KMS-11 (cell line): ENCODE results near the gene MAPKAP1.
"Not testable (repeated sequence)": the region's sequence is repeated elsewhere in the genome, so short reads cannot be mapped to it uniquely, and the experiment has no call there.

Source experiments
- H2AFZ ChIP-seq: fragments of 200-600 bp; sonication (generic); 2 replicates; pipeline ENCODE4 v1.6.1; 2016; ENCODE audit warnings: antibody characterized with exemption, mixed run types, low read depth
- H3K27ac ChIP-seq: fragments of 200-600 bp; sonication (generic); 2 replicates; pipeline ENCODE4 v1.6.1; 2016; ENCODE audit warnings: mild to moderate bottlenecking, mixed run types
- H3K27me3 ChIP-seq: fragments of 200-600 bp; sonication (generic); 2 replicates; pipeline ENCODE4 v1.6.1; 2017; ENCODE audit warnings: mild to moderate bottlenecking, low read depth, mixed run types, moderate library complexity; ENCODE audit not compliant: insufficient read depth
- H3K36me3 ChIP-seq: fragments of 200-600 bp; sonication (generic); 2 replicates; pipeline ENCODE4 v1.6.1; 2017; ENCODE audit warnings: mild to moderate bottlenecking, mixed run types; ENCODE audit not compliant: insufficient read depth
- H3K4me1 ChIP-seq: fragments of 200-600 bp; sonication (generic); 2 replicates; pipeline ENCODE4 v1.6.1; 2016; ENCODE audit warnings: mild to moderate bottlenecking, low read depth, mixed run types; ENCODE audit not compliant: poor library complexity, severe bottlenecking
- H3K4me2 ChIP-seq: fragments of 200-600 bp; sonication (generic); 2 replicates; pipeline ENCODE4 v1.7.0; 2016; ENCODE audit warnings: mild to moderate bottlenecking, mixed run types
- H3K4me3 ChIP-seq: fragments of 200-600 bp; sonication (generic); IDR thresholded peaks from 2 replicates; pipeline ENCODE4 v1.6.1; 2017; ENCODE audit warnings: low read depth, low read length, mixed read lengths; ENCODE audit not compliant: insufficient read depth
- H3K79me2 ChIP-seq: fragments of 200-600 bp; sonication (generic); 2 replicates; pipeline ENCODE4 v1.6.1; 2016; ENCODE audit warnings: low read depth, mixed run types; ENCODE audit not compliant: insufficient read depth
- H3K9ac ChIP-seq: fragments of 200-600 bp; sonication (generic); 2 replicates; pipeline ENCODE4 v1.6.1; 2016; ENCODE audit warnings: mild to moderate bottlenecking, mixed run types
- H4K20me1 ChIP-seq: fragments of 200-600 bp; sonication (generic); 2 replicates; pipeline ENCODE4 v1.6.1; 2016; ENCODE audit warnings: mild to moderate bottlenecking, mixed run types; ENCODE audit not compliant: insufficient read depth
- TF ChIP-seq, protein P1 (sequence below): fragments of 200-600 bp; sonication (generic); conservative IDR thresholded peaks from 2 replicates; pipeline ENCODE4 v1.6.1; 2017; ENCODE audit warnings: low read depth, mild to moderate bottlenecking, antibody characterized with exemption, low read length, moderate library complexity, mixed read lengths

Gene MAPKAP1

DNA sequence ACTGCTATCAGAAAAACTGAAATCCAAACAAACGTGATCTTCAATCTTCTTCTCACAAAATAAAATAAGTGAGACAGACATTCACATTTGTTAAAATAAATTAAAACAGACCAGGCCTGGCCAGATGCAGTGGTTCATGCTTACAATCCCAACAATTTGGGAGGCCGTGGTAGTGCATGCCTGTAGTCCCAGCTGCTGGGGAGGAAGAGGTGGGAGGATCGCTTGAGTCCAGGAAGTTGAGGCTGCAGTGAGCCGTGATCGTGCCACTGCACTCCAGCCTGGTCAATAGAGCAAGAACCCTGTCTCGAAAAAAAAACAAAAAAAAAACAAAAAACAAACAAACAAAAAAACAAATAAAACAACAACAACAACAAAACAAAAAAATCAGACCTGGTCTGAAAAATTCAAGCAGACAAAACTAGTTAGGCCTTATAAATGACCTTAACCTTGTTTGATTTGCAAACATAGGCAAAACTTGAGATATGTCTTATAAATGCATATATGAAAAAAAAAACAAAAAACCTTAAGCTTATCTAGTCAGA, 10.8 kb downstream of the MAPKAP1 start:
- Histone ChIP-seq H3K27me3 (no peaks in the 10 kb centered on the region), H3K4me1 (peaks cover 16% of the 10 kb centered on the region), H3K4me2 (no peak overlapping the region), H3K4me3 (no peak overlapping the region), H2AFZ (no peak overlapping the region), H3K79me2 (peaks cover 25% of the 10 kb centered on the region), H3K36me3 (no peaks in the 10 kb centered on the region), H4K20me1 (no peaks in the 10 kb centered on the region), H3K27ac (no peak overlapping the region), H3K9ac (no peak overlapping the region)
- TF ChIP-seq, protein P1, sequence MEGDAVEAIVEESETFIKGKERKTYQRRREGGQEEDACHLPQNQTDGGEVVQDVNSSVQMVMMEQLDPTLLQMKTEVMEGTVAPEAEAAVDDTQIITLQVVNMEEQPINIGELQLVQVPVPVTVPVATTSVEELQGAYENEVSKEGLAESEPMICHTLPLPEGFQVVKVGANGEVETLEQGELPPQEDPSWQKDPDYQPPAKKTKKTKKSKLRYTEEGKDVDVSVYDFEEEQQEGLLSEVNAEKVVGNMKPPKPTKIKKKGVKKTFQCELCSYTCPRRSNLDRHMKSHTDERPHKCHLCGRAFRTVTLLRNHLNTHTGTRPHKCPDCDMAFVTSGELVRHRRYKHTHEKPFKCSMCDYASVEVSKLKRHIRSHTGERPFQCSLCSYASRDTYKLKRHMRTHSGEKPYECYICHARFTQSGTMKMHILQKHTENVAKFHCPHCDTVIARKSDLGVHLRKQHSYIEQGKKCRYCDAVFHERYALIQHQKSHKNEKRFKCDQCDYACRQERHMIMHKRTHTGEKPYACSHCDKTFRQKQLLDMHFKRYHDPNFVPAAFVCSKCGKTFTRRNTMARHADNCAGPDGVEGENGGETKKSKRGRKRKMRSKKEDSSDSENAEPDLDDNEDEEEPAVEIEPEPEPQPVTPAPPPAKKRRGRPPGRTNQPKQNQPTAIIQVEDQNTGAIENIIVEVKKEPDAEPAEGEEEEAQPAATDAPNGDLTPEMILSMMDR: no peak

DNA sequence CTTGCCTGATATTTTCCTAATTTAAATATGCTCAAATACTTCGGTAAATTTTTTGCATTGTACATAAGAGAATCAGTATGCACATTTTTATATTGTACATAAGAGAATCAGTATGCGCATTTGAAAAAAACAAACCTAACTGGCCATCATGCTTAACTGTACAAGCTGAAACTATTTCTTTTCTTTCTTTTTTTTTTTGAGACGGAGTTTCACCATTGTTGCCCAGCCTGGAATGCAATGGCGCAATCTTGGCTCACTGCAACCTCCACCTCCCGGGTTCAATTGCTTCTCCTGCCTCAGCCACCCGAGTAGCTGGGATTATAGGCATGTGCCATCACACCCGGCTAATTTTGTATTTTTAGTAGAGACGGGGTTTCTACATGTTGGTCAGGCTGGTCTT, 11.5 kb downstream of the MAPKAP1 start:
- H3K27me3 ChIP-seq, H3K4me3 ChIP-seq, H3K27ac ChIP-seq, H4K20me1 ChIP-seq, H3K36me3 ChIP-seq, H2AFZ ChIP-seq, H3K4me2 ChIP-seq, H3K9ac ChIP-seq: not testable (repeated sequence)
- Histone ChIP-seq H3K4me1 (peaks cover 10% of the 10 kb centered on the region), H3K79me2 (peaks cover 20% of the 10 kb centered on the region)

DNA sequence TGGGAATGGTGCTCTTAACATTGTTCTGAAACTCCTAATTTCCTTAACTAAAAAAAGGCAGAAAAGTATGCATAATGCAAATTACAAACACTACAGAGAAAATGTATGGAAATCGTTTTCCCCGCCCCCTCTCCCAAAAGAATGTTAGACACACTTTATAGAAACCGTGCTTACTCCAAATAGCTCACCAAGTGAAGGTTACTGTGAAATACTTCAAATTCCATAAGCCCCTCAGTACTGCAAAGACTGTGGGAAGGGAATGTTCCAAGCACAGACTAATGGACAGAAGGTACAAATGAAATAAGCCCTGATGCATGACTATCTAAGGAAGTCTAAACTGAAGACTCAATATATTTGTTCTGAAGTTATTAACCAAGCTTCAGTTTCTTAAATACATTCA, 12.5 kb downstream of the MAPKAP1 start:
- Histone ChIP-seq H3K27me3 (no peaks in the 10 kb centered on the region), H3K4me2 (no peak overlapping the region), H3K4me1 (peaks cover 7% of the 10 kb centered on the region), H3K36me3 (no peaks in the 10 kb centered on the region), H3K27ac (no peak overlapping the region), H2AFZ (no peak overlapping the region), H3K79me2 (peaks cover 18% of the 10 kb centered on the region), H4K20me1 (no peaks in the 10 kb centered on the region), H3K9ac (no peak overlapping the region), H3K4me3 (no peak overlapping the region)
- TF ChIP-seq, protein P1: no peak

DNA sequence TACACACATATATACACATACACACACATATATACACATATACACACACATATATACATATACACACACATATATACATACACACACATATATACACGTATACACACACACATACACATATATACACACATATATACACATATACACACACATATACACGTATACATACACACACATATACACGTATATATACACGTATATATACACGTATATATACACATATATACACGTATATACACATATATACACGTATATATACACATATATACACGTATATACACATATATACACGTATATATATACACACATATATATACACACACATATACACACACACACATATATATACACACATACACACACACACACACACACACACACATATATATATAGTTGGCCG, 13.5 kb downstream of the MAPKAP1 start:
- not testable (repeated sequence) for H3K27me3 ChIP-seq, H3K36me3 ChIP-seq, H3K4me2 ChIP-seq, H3K4me1 ChIP-seq, H3K9ac ChIP-seq, H3K4me3 ChIP-seq, H3K27ac ChIP-seq, H4K20me1 ChIP-seq, H2AFZ ChIP-seq
- H3K79me2 ChIP-seq: peaks cover 18% of the 10 kb centered on the region

DNA sequence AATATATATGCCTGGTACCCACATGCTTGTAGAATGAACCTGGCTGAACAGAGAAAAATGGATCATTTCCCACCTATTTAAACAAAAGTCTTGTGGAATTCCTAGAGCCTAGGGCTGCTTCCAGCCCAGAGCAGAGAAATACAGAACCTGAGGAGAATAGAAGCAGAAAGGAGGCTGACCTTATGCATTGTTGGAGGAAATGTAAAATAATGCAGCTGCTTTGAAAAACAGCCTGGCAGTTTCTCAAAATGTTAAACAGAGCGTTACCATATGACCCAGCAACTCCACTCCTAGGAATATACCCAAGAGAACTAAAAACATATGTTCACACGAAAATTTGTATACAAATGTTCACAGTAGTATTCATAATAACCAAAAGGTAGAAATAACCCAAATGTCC, 15.1 kb downstream of the MAPKAP1 start:
- Histone ChIP-seq H3K4me2 (no peak overlapping the region), H3K27me3 (no peaks in the 10 kb centered on the region), H4K20me1 (peaks cover 4% of the 10 kb centered on the region; the same call in 1 of the 2 replicates), H3K4me1 (peaks cover 7% of the 10 kb centered on the region), H3K9ac (no peak overlapping the region), H3K36me3 (no peaks in the 10 kb centered on the region), H3K4me3 (no peak overlapping the region), H2AFZ (no peak overlapping the region), H3K79me2 (peaks cover 23% of the 10 kb centered on the region), H3K27ac (no peak overlapping the region)
- TF ChIP-seq, protein P1: no peak
